Measurements from ENCODE around the gene HPSE.
"Not testable (repeated sequence)": the region's sequence is repeated elsewhere in the genome, so short reads cannot be mapped to it uniquely, and the experiment has no call there.

GRCh38 chr4:83273926-83274325 is 60.7 kb downstream of the HPSE start:
- not testable (repeated sequence) for TF ChIP-seq POLR2A, CTCF (IDR thresholded peaks at IDR 0.05)
